HepG2 (cell line): ENCODE data around the gene CAB39. TPM values are rescaled to one million over a fixed set of nuclear protein-coding genes. Genes with fewer than 3 reads are reported as not detected.
A peak's percentile ranks its signal among the peaks of the same experiment; 100 is the strongest.

Source experiments
- AKAP8 ChIP-seq: sonication (generic); formaldehyde crosslinking; IDR thresholded peaks from 2 replicates; pipeline ENCODE4 v1.5.1; 2020; ENCODE audit warnings: mild to moderate bottlenecking, missing genetic modification reagents
- ATF7-NPFF ChIP-seq: sonication (generic); formaldehyde crosslinking; IDR thresholded peaks from 2 replicates; pipeline ENCODE4 v1.8.1; 2023; ENCODE audit warnings: mild to moderate bottlenecking, low read depth, missing genetic modification reagents, moderate library complexity
- BRCA1 ChIP-seq: sonication (generic); formaldehyde crosslinking; IDR thresholded peaks from 2 replicates; pipeline ENCODE4 v1.4.0; 2020; ENCODE audit warnings: missing genetic modification reagents
- DR1 ChIP-seq: sonication (generic); formaldehyde crosslinking; IDR thresholded peaks from 2 replicates; pipeline ENCODE4 v1.8.0; 2021; ENCODE audit warnings: mild to moderate bottlenecking, missing genetic modification reagents, inconsistent platforms
- ESRRA ChIP-seq: sonication (generic); formaldehyde crosslinking; IDR thresholded peaks from 2 replicates; pipeline ENCODE4 v1.5.1; 2020; ENCODE audit warnings: mild to moderate bottlenecking, low read depth, missing genetic modification reagents
- FOSL1 ChIP-seq: sonication (generic); formaldehyde crosslinking; IDR thresholded peaks from 2 replicates; pipeline ENCODE4 v1.9.0; 2021; ENCODE audit warnings: missing genetic modification reagents, borderline replicate concordance
- HOXA9 ChIP-seq: sonication (generic); formaldehyde crosslinking; IDR thresholded peaks from 2 replicates; pipeline ENCODE4 v1.8.1; 2022; ENCODE audit warnings: missing genetic modification reagents, mild to moderate bottlenecking, moderate library complexity, borderline replicate concordance
- JUND ChIP-seq: sonication (generic); formaldehyde crosslinking; IDR thresholded peaks from 2 replicates; pipeline ENCODE4 v1.8.0; 2022; ENCODE audit warnings: mild to moderate bottlenecking, missing genetic modification reagents
- KDM2A ChIP-seq: sonication (generic); formaldehyde crosslinking; IDR thresholded peaks from 2 replicates; pipeline ENCODE4 v1.4.0; 2020; ENCODE audit warnings: low read depth, missing genetic modification reagents, borderline replicate concordance
- KDM4B ChIP-seq: sonication (generic); formaldehyde crosslinking; IDR thresholded peaks from 2 replicates; pipeline ENCODE4 v1.4.0; 2020; ENCODE audit warnings: missing genetic modification reagents
- MBD4 ChIP-seq: IDR thresholded peaks from 2 replicates; pipeline ENCODE4 v1.6.1; 2012; ENCODE audit warnings: low read length, inconsistent platforms, borderline replicate concordance
- MEIS1 ChIP-seq: sonication (generic); formaldehyde crosslinking; IDR thresholded peaks from 2 replicates; pipeline ENCODE4 v1.9.0; 2021; ENCODE audit warnings: mild to moderate bottlenecking, missing genetic modification reagents, moderate library complexity, borderline replicate concordance
- NKX3-1 ChIP-seq: sonication (generic); formaldehyde crosslinking; IDR thresholded peaks from 2 replicates; pipeline ENCODE4 v1.5.0; 2020; ENCODE audit warnings: missing genetic modification reagents
- PITX1 ChIP-seq: sonication (generic); formaldehyde crosslinking; IDR thresholded peaks from 2 replicates; pipeline ENCODE4 v1.5.1; 2020; ENCODE audit warnings: mild to moderate bottlenecking, missing genetic modification reagents
- TEAD3 ChIP-seq: optimal IDR thresholded peaks from 2 replicates; pipeline ENCODE3; 2016; ENCODE audit warnings: borderline replicate concordance
- TGIF2 ChIP-seq: IDR thresholded peaks from 2 replicates; pipeline ENCODE4 v1.6.1; 2016; ENCODE audit warnings: control low read depth, missing compliant biosample characterization
- ZBTB7A ChIP-seq: sonication (generic); formaldehyde crosslinking; IDR thresholded peaks from 2 replicates; pipeline ENCODE4 v1.8.0; 2022; ENCODE audit warnings: mild to moderate bottlenecking, missing genetic modification reagents
- ZFP82 ChIP-seq: sonication (generic); formaldehyde crosslinking; IDR thresholded peaks from 2 replicates; pipeline ENCODE4 v1.5.1; 2020; ENCODE audit warnings: mild to moderate bottlenecking, missing genetic modification reagents, borderline replicate concordance
- ZFX ChIP-seq: sonication (generic); formaldehyde crosslinking; IDR thresholded peaks from 2 replicates; pipeline ENCODE4 v1.4.0; 2020; ENCODE audit warnings: mild to moderate bottlenecking, low read depth, missing genetic modification reagents, moderate library complexity
- ZNF143 ChIP-seq: sonication (generic); formaldehyde crosslinking; IDR thresholded peaks from 2 replicates; pipeline ENCODE4 v1.4.0; 2020; ENCODE audit warnings: missing genetic modification reagents
- ZNF292 ChIP-seq: sonication (generic); formaldehyde crosslinking; IDR thresholded peaks from 2 replicates; pipeline ENCODE4 v1.8.1; 2022; ENCODE audit warnings: mild to moderate bottlenecking, low read depth, missing genetic modification reagents, borderline replicate concordance
- ZNF430 ChIP-seq: sonication (generic); formaldehyde crosslinking; IDR thresholded peaks from 2 replicates; pipeline ENCODE4 v1.9.0; 2021; ENCODE audit warnings: mild to moderate bottlenecking, missing genetic modification reagents
- ZNF451 ChIP-seq: sonication (generic); formaldehyde crosslinking; IDR thresholded peaks from 2 replicates; pipeline ENCODE4 v1.5.0; 2020; ENCODE audit warnings: mild to moderate bottlenecking, missing genetic modification reagents
- ZNF660 ChIP-seq: sonication (generic); formaldehyde crosslinking; IDR thresholded peaks from 2 replicates; pipeline ENCODE4 v1.5.1; 2020; ENCODE audit warnings: mild to moderate bottlenecking, low read depth, missing genetic modification reagents, borderline replicate concordance
- ZNF749 ChIP-seq: sonication (generic); formaldehyde crosslinking; IDR thresholded peaks from 2 replicates; pipeline ENCODE4 v1.8.0; 2022; ENCODE audit warnings: mild to moderate bottlenecking, missing genetic modification reagents, moderate library complexity, borderline replicate concordance
- ZNF772 ChIP-seq: sonication (generic); formaldehyde crosslinking; IDR thresholded peaks from 2 replicates; pipeline ENCODE4 v1.5.0; 2020; ENCODE audit warnings: mild to moderate bottlenecking, missing genetic modification reagents
- ZNF816 ChIP-seq: sonication (generic); formaldehyde crosslinking; IDR thresholded peaks from 2 replicates; pipeline ENCODE4 v1.8.0; 2022; ENCODE audit warnings: missing genetic modification reagents, mild to moderate bottlenecking, borderline replicate concordance
- ZSCAN22 ChIP-seq: sonication (generic); formaldehyde crosslinking; IDR thresholded peaks from 2 replicates; pipeline ENCODE4 v1.4.0; 2020; ENCODE audit warnings: mild to moderate bottlenecking, missing genetic modification reagents
- ZSCAN31 ChIP-seq: sonication (generic); formaldehyde crosslinking; IDR thresholded peaks from 2 replicates; pipeline ENCODE4 v1.5.0; 2020; ENCODE audit warnings: low read depth, mild to moderate bottlenecking, missing genetic modification reagents
- polyA plus RNA-seq, 8 experiments: library from polyadenylated mRNA; depleted of rRNA in 3 of 8; stranded (reverse) in 7 of 8; unstranded in 1 of 8; fragments of >200 nt; fragmentation: Illumina TruSeq in 4 of 8; extraction: Trizol in 4 of 8; gene quantifications; 2 replicates each; pipeline versions ENCODE4 v1.2.1 to v1.2.3, GENCODE V29; 2011 to 2016; ENCODE audit warnings: low read depth in 4 of 8, missing spikeins in 1 of 8, mixed read lengths in 1 of 8; ENCODE audit not compliant: insufficient read depth in 1 of 8
- total RNA-seq, 5 experiments: library from RNA; depleted of rRNA; stranded (reverse); fragments of >200 nt; fragmentation: Illumina TruSeq; extraction: Trizol; gene quantifications; 2 replicates each; pipeline ENCODE4 v1.2.3, GENCODE V29; 2016; ENCODE audit warnings: low read depth in 1 of 5
- TF ChIP-seq, protein P1 (sequence below): sonication (generic); formaldehyde crosslinking; IDR thresholded peaks from 2 replicates; pipeline ENCODE4 v1.9.0; 2022; ENCODE audit warnings: low read depth, missing genetic modification reagents
- TF ChIP-seq, protein P2 (sequence below): sonication (generic); formaldehyde crosslinking; IDR thresholded peaks from 2 replicates; pipeline ENCODE4 v1.5.0; 2020; ENCODE audit warnings: mild to moderate bottlenecking, missing genetic modification reagents, borderline replicate concordance

CAB39 gene
- total and polyA plus RNA-seq, 2 of the 13 experiments (the other 11 are each of a cell fraction or from before 2014, with no cell fraction given), result 19.3 to 45.3 TPM

DNA sequence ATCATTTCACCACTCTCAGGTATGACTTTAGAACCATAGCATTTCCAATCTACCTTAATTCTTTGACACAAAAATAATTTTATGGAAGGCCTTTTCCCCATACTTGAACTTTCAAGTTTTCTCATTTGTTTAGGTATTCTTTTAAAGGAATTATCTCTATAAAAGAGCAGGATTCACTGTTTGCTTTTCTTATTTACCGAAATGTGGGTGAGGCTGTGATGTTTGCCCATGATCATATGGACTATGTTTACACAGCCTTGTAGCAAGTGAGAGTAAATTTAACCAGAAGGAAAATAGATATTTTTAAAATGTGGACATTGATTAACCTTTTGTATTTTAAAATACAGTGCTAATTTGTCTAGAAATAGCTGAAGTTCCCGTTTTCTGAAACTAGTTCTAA is 26.3 kb downstream of the CAB39 start (continued):
- no peak for TF ChIP-seq ZFP82
- TF ChIP-seq ZNF143 (CRISPR knock-in tag), result no peak
- TF ChIP-seq ATF7-NPFF (CRISPR knock-in tag), result no peak
- no peak for TF ChIP-seq BRCA1
- no peak for TF ChIP-seq ESRRA (CRISPR knock-in tag)
- TF ChIP-seq ZNF772 (CRISPR knock-in tag), result no peak
- TF ChIP-seq ZNF430, result no peak
- TF ChIP-seq FOSL1 (CRISPR knock-in tag), result no peak
- no peak for TF ChIP-seq KDM4B (CRISPR knock-in tag)
- TF ChIP-seq MBD4, result peak; percentile 94; the same call in 1 of the 2 replicates
- no peak for TF ChIP-seq ZBTB7A (CRISPR knock-in tag)
- peak; percentile 67; the same call in 1 of the 2 replicates for TF ChIP-seq PITX1 (CRISPR knock-in tag)
- no peak for TF ChIP-seq MEIS1 (CRISPR knock-in tag)
- peak; percentile 84 for TF ChIP-seq TEAD3 (CRISPR knock-in tag)
- TF ChIP-seq, protein P1, sequence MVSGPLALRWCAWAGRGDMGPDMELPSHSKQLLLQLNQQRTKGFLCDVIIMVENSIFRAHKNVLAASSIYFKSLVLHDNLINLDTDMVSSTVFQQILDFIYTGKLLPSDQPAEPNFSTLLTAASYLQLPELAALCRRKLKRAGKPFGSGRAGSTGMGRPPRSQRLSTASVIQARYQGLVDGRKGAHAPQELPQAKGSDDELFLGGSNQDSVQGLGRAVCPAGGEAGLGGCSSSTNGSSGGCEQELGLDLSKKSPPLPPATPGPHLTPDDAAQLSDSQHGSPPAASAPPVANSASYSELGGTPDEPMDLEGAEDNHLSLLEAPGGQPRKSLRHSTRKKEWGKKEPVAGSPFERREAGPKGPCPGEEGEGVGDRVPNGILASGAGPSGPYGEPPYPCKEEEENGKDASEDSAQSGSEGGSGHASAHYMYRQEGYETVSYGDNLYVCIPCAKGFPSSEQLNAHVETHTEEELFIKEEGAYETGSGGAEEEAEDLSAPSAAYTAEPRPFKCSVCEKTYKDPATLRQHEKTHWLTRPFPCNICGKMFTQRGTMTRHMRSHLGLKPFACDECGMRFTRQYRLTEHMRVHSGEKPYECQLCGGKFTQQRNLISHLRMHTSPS (CRISPR knock-in tag), result no peak
- no peak for TF ChIP-seq ZNF292 (CRISPR knock-in tag)
- TF ChIP-seq ZNF816 (CRISPR knock-in tag), result peak; percentile 70
- TF ChIP-seq ZNF749, result no peak
- no peak for TF ChIP-seq JUND (CRISPR knock-in tag)
- TF ChIP-seq, protein P2, sequence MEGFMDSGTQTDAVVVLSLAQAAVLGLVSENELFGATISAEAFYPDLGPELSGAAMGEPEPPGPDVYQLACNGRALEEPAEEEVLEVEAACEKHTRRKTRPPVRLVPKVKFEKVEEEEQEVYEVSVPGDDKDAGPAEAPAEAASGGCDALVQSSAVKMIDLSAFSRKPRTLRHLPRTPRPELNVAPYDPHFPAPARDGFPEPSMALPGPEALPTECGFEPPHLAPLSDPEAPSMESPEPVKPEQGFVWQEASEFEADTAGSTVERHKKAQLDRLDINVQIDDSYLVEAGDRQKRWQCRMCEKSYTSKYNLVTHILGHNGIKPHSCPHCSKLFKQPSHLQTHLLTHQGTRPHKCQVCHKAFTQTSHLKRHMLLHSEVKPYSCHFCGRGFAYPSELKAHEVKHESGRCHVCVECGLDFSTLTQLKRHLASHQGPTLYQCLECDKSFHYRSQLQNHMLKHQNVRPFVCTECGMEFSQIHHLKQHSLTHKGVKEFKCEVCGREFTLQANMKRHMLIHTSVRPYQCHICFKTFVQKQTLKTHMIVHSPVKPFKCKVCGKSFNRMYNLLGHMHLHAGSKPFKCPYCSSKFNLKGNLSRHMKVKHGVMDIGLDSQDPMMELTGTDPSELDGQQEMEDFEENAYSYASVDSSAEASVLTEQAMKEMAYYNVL (CRISPR knock-in tag), result no peak
- TF ChIP-seq DR1 (CRISPR knock-in tag), result no peak
- no peak for TF ChIP-seq AKAP8 (CRISPR knock-in tag)
- 0 out of 2 replicates have a peak, but pooled peaks have one; percentile 20 for TF ChIP-seq TGIF2 (CRISPR knock-in tag)
- no peak for TF ChIP-seq ZNF660 (CRISPR knock-in tag)
- no peak for TF ChIP-seq ZNF451 (CRISPR knock-in tag)
- TF ChIP-seq ZFX (CRISPR knock-in tag), result no peak
- no peak for TF ChIP-seq ZSCAN22
- no peak for TF ChIP-seq HOXA9 (CRISPR knock-in tag)
- TF ChIP-seq NKX3-1 (CRISPR knock-in tag), result no peak; the same call in 1 of the 2 replicates
- TF ChIP-seq ZSCAN31 (CRISPR knock-in tag), result no peak
- TF ChIP-seq KDM2A (CRISPR knock-in tag), result no peak
